ENCODE measurements around the gene ITPRID2. TPM values are rescaled to one million over a fixed set of nuclear protein-coding genes. Genes with fewer than 3 reads are reported as not detected.

ITPRID2 gene
- total and polyA plus RNA-seq, 2 of the 4 experiments (the other 2 are of a cell fraction): 74.1 to 187 TPM

- Histone ChIP-seq H3K23ac (ENCODE audit: low read depth, low read length) (no peak overlapping the region), H3K9me1 (ENCODE audit: insufficient read depth, low read length) (no peaks in the 10 kb centered on the region), H2AK5ac (ENCODE audit: low read depth, low read length) (no peak overlapping the region), H3K4ac (ENCODE audit: low read depth, low read length) (no peak overlapping the region), H3K4me2 (ENCODE audit: low read depth, low read length) (no peak overlapping the region), H3K14ac (replicated peaks; ENCODE audit: low read depth, low read length) (no peak overlapping the region), H3K36me3 (ENCODE audit: control insufficient read depth, insufficient read depth, low read length) (no peaks in the 10 kb centered on the region), H4K5ac (ENCODE audit: low read depth, low read length) (no peak overlapping the region), H2BK120ac (ENCODE audit: low read depth, low read length) (no peak overlapping the region), H3K79me1 (ENCODE audit: low read depth in 1 of 2, low read length in 2 of 2) (no peaks in the 10 kb centered on the region), H2BK15ac (ENCODE audit: low read depth, low read length) (no peak overlapping the region), H3K27ac (ENCODE audit: insufficient read depth, low read length) (no peak overlapping the region), H4K8ac (ENCODE audit: low read depth in 2 of 2, low read length in 2 of 2) (no peak overlapping the region), H3K4me1 (ENCODE audit: control insufficient read depth, insufficient read depth, low read length) (no peaks in the 10 kb centered on the region), H3K18ac (ENCODE audit: low read depth, low read length) (no peak overlapping the region), H2BK5ac (ENCODE audit: low read depth, low read length, poor library complexity, severe bottlenecking) (no peak overlapping the region), H3K56ac (ENCODE audit: extremely low read depth, insufficient read depth, low read length) (no peak overlapping the region), H2AK9ac (replicated peaks; ENCODE audit: low read depth, low read length, poor library complexity) (no peak overlapping the region), H4K20me1 (ENCODE audit: insufficient read depth, low read length) (no peaks in the 10 kb centered on the region), H4K91ac (ENCODE audit: insufficient read depth, low read depth, low read length) (no peak overlapping the region), H3K27me3 (ENCODE audit: control insufficient read depth, insufficient read depth, low read length) (no peaks in the 10 kb centered on the region), H3K9ac (ENCODE audit: low read depth, low read length) (no peak overlapping the region), H3K9me3 (ENCODE audit: control insufficient read depth, insufficient read depth, low read length) (no peaks in the 10 kb centered on the region), H3K4me3 (ENCODE audit: insufficient read depth, low read depth, low read length) (no peak overlapping the region), H2BK20ac (ENCODE audit: low read depth, low read length) (no peak overlapping the region), H2AFZ (replicated peaks; ENCODE audit: low read length, poor library complexity) (no peak overlapping the region)
- in situ Hi-C loops (cut with MboI; ENCODE audit: low sequenced_read_pairs): no loop called here
- no TSS peak for BruUV-seq (replicated peaks)
- intact Hi-C loops (cut with micrococcal nuclease): no loop called here
- DNase-seq (no peak), ATAC-seq (ENCODE audit: low read depth) (no peak)
- ChIA-PET CTCF (no interaction called here), POLR2A (ENCODE audit: unreplicated experiment) (no interaction called here)
- dilution Hi-C loops (cut with HindIII; ENCODE audit: low sequenced_read_pairs, unreplicated experiment): no loop called here
- no peak for TF ChIP-seq RCOR1 (IDR thresholded peaks at IDR 0.05; ENCODE audit: insufficient replicate concordance, low read length)
- TF ChIP-seq MAZ (IDR thresholded peaks at IDR 0.05; ENCODE audit: borderline replicate concordance, low read depth, low read length): no peak
- TF ChIP-seq SMC3 (IDR thresholded peaks at IDR 0.05; ENCODE audit: low read depth, low read length): no peak
- TF ChIP-seq RAD21 (IDR thresholded peaks at IDR 0.05; ENCODE audit: low read length): no peak
- TF ChIP-seq POLR2A (IDR thresholded peaks at IDR 0.05; ENCODE audit: low read depth, low read length): no peak
- no peak for TF ChIP-seq MAFK (IDR thresholded peaks at IDR 0.05; ENCODE audit: low read depth, low read length)
- no peak for TF ChIP-seq FOS (IDR thresholded peaks at IDR 0.05; ENCODE audit: low read depth, low read length)
- TF ChIP-seq MXI1 (IDR thresholded peaks at IDR 0.05; ENCODE audit: borderline replicate concordance, low read depth, low read length): no peak
- no peak for TF ChIP-seq NFE2L2 (IDR thresholded peaks at IDR 0.05; ENCODE audit: low read depth, low read length)
- no peak for TF ChIP-seq BHLHE40 (IDR thresholded peaks at IDR 0.05; ENCODE audit: low read depth, low read length)
- no peak for TF ChIP-seq USF2 (IDR thresholded peaks at IDR 0.05; ENCODE audit: low read depth, low read length)
- TF ChIP-seq RFX5 (IDR thresholded peaks at IDR 0.05; ENCODE audit: low read depth, low read length): no peak
- TF ChIP-seq CEBPB (IDR thresholded peaks at IDR 0.05; ENCODE audit: low read depth, low read length): no peak
- no peak for TF ChIP-seq CHD1 (IDR thresholded peaks at IDR 0.05; ENCODE audit: low read depth, low read length)
- no peak for TF ChIP-seq CTCF (conservative IDR thresholded peaks at IDR 0.05; ENCODE audit: low read depth, low read length)
- TF ChIP-seq ELK1 (IDR thresholded peaks at IDR 0.05; ENCODE audit: borderline replicate concordance, low read depth, low read length): no peak
- WGBS, 2 experiments (ENCODE audit: extremely low coverage in 2 of 2, insufficient read length in 1 of 2): no CpG with 5 or more reads among the region's 2 CpGs
These were observed 12.2 kb upstream of the ITPRID2 start for GRCh38 chr2:181879295-181879694.

All from IMR-90 (cell line).